ENCODE results near the gene FEZ2.
"Not testable (repeated sequence)": the region's sequence is repeated elsewhere in the genome, so short reads cannot be mapped to it uniquely, and the experiment has no call there.

Gene FEZ2

GRCh38 chr2:36597532-36598377 lies at the start of gene FEZ2:
Gene FEZ2, minus strand, starts transcription at chr2:36598168. Its CDS starts 26 bp downstream, at chr2:36598142.
- peak; percentile 49 for DNase-seq

GRCh38 chr2:36634981-36635597 lies 37.1 kb upstream of the FEZ2 start:
- no peak for DNase-seq

- no peak for DNase-seq
Observed at GRCh38 chr2:36633470-36634092, 35.6 kb upstream of the FEZ2 start.

GRCh38 chr2:36626756-36627155 lies 28.8 kb upstream of the FEZ2 start:
- DNase-seq = no peak

- no peak for DNase-seq
Observed at GRCh38 chr2:36626071-36626470, 28.1 kb upstream of the FEZ2 start.

- DNase-seq = no peak
Observed at GRCh38 chr2:36625304-36625703, 27.3 kb upstream of the FEZ2 start.

- no peak for DNase-seq
Observed at GRCh38 chr2:36620321-36620720, 22.4 kb upstream of the FEZ2 start.

GRCh38 chr2:36618381-36618780 lies 20.4 kb upstream of the FEZ2 start:
- DNase-seq = no peak

- DNase-seq = no peak
Observed at GRCh38 chr2:36616947-36617346, 19.0 kb upstream of the FEZ2 start.

- no peak for DNase-seq
Observed at GRCh38 chr2:36615222-36615621, 17.3 kb upstream of the FEZ2 start.

- no peak for DNase-seq
Observed at GRCh38 chr2:36613801-36614200, 15.8 kb upstream of the FEZ2 start.

GRCh38 chr2:36611316-36611990 lies 13.5 kb upstream of the FEZ2 start:
- DNase-seq = no peak

GRCh38 chr2:36609507-36609906 lies 11.5 kb upstream of the FEZ2 start:
- DNase-seq = no peak

GRCh38 chr2:36607947-36608346 lies 10.0 kb upstream of the FEZ2 start:
- no peak for DNase-seq

GRCh38 chr2:36606925-36607324 lies 9.0 kb upstream of the FEZ2 start:
- no peak for DNase-seq

GRCh38 chr2:36605273-36605672 lies 7.3 kb upstream of the FEZ2 start:
- DNase-seq = no peak

GRCh38 chr2:36603629-36604028 lies 5.7 kb upstream of the FEZ2 start:
- not testable (repeated sequence) for DNase-seq

GRCh38 chr2:36597003-36597531 lies 901 bp downstream of the FEZ2 start:
- no peak for DNase-seq

GRCh38 chr2:36596397-36596796 lies 1.6 kb downstream of the FEZ2 start:
- no peak for DNase-seq

GRCh38 chr2:36594849-36595248 lies 3.1 kb downstream of the FEZ2 start:
- DNase-seq = no peak

- DNase-seq = no peak
Observed at GRCh38 chr2:36589230-36589630, 8.7 kb downstream of the FEZ2 start.

- no peak for DNase-seq
Observed at GRCh38 chr2:36587556-36587955, 10.4 kb downstream of the FEZ2 start.

- no peak for DNase-seq
Observed at GRCh38 chr2:36587101-36587500, 10.9 kb downstream of the FEZ2 start.

All from SHP77 treated with DMSO at 0.1 percent for 48 hours (cell line).